ENCODE results near the gene KRTAP12-2.

DNA sequence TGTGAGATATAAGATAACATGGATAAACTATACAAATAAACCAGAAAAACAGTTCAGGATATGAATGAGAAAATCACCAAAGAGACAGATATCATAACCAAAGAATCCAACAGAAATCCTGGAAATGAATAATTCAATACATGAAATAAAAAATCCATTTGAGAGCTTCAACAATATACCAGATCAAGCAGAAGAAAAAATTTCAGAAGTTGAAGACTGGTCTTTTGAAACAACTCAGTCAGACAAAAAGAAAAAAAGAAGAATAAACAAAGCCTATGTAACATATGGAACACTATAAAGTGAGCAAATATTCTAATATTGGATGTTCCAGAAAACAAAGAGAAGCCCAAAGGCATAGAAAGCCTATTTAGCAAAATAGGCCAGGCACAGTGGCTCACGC lies 5.2 kb upstream of the KRTAP12-2 start:
- TF ChIP-seq, protein P1, sequence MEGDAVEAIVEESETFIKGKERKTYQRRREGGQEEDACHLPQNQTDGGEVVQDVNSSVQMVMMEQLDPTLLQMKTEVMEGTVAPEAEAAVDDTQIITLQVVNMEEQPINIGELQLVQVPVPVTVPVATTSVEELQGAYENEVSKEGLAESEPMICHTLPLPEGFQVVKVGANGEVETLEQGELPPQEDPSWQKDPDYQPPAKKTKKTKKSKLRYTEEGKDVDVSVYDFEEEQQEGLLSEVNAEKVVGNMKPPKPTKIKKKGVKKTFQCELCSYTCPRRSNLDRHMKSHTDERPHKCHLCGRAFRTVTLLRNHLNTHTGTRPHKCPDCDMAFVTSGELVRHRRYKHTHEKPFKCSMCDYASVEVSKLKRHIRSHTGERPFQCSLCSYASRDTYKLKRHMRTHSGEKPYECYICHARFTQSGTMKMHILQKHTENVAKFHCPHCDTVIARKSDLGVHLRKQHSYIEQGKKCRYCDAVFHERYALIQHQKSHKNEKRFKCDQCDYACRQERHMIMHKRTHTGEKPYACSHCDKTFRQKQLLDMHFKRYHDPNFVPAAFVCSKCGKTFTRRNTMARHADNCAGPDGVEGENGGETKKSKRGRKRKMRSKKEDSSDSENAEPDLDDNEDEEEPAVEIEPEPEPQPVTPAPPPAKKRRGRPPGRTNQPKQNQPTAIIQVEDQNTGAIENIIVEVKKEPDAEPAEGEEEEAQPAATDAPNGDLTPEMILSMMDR (IDR thresholded peaks at IDR 0.05; ENCODE audit: low read length) = no peak
- no peak for TF ChIP-seq EZH2 (optimal IDR thresholded peaks at IDR 0.05; ENCODE audit: low read depth, low read length)
- no peak for TF ChIP-seq EZH2phosphoT487 (IDR thresholded peaks at IDR 0.05; ENCODE audit: low read length)

Measured in MM.1S (cell line).